VCaP (cell line): ENCODE data around the gene PAK1.

ENCODE experiments used
- H3K27ac ChIP-seq: fragments of 450-650 bp; 2 replicates; pipeline ENCODE4 v1.5.1; 2017
- CTCF ChIP-seq: fragments of 450-650 bp; conservative IDR thresholded peaks from 2 replicates; pipeline ENCODE4 v1.5.1; 2017; ENCODE audit warnings: mild to moderate bottlenecking, moderate library complexity

PAK1 gene

DNA sequence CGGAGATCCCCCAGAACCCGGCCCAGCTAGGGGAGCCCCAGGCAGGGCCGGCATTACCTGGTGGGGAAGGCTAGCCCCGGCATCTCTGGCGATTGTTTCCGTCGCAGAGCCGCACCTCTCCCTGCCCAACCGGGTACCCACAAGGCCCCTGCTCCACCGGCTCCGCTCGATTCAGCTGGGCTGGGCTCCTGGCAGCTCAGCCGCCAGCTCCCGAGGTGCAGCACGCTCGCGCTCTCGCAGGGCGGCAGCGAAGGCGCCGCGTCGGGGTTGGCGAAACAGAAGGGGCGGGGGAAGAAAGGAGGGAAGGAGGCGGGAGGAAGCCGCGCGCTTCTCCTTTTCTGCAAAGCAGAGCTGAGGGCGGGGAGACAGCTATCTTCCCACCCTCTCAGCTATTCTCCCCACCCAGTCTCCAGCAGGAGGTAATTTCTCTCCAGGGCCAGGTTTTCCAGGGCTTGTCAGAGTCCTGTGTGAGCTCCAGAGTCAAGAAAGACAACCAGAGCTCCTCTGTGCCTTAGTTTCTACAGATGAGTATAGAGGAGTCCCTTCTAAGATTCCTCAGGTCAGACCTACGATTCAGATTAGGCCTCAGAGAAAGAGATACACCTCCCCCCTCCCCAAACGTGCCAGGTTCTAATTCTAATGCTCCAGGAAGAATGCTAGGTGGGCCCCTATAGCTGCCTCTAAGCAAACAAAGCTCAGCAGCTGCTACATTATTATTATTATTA lies 62.0 kb downstream of the PAK1 start:
- peak; percentile 25 for TF ChIP-seq CTCF
- H3K27ac ChIP-seq: peak overlapping the region; percentile 72

- peak overlapping the region; percentile 72 for H3K27ac ChIP-seq
- no peak for TF ChIP-seq CTCF
Measured at GRCh38 chr11:77411137-77411707, 62.7 kb downstream of the PAK1 start.

- H3K27ac ChIP-seq: peak overlapping the region; percentile 72; the same call in 1 of the 2 replicates
- no peak for TF ChIP-seq CTCF
Measured at GRCh38 chr11:77410076-77410827, 63.6 kb downstream of the PAK1 start.

GRCh38 chr11:77409046-77409445 lies 64.8 kb downstream of the PAK1 start:
- peak overlapping the region; percentile 74 for H3K27ac ChIP-seq
- no peak for TF ChIP-seq CTCF

DNA sequence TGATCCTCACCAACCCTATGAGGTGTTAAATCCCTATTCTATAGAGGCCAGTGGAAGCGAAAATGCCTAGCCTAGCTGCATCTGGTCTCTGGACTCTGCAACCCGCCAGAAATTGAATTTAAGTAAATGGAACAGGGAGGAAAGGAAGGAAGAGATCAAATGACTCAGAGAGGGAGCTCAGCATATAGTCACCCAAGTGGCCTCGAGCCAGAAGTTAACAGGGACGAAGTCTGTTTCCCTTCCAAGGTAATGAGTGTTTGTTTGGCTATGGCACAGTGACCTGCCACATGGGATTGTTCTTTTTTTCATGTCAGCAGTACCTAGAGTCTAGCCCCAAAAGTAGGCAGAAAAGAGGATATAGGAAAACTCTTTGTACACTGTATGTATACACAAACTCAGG lies 66.3 kb downstream of the PAK1 start:
- TF ChIP-seq CTCF: no peak
- H3K27ac ChIP-seq: peak overlapping the region; percentile 74

DNA sequence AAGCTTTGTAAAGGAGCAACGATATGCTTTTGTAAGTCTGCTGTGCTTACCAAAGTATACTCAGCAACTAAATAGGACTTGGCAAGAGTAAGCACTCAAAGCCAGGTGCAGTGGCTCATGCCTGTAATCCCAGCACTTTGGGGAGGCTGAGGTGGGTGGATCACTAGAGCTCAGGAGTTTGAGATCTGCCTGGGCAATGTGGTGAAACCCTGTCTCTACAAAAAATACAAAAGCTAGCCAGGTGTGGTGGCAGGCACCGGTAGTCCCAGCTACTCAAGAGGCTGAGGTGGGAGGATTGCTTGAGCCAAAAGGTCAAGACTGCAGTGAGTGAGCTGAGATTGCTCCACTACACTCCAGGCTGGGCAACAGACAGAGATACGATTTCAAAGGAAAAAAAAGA lies 67.5 kb downstream of the PAK1 start:
- no peak for TF ChIP-seq CTCF
- peak overlapping the region; percentile 74 for H3K27ac ChIP-seq

DNA sequence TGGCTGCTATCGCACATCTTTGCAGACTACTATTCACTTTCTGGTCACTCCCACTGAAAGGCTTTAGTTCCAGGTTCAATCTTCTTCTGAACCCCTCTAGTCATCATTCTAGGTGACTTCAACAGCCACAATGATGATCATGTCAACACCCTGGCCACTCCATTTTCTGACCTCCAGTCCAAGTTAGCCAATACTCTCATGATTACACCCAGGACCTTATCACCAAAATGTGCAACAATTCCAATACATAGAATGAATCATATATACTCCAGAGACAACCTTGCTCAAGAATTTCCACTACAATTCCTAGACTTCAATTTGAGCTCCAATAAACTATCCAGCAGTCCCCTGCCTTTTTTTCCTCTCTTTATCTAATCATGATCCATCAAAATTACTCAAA lies 70.7 kb downstream of the PAK1 start:
- no peak for TF ChIP-seq CTCF
- H3K27ac ChIP-seq: peak overlapping the region; percentile 83
